ENCODE results near the gene NTN1.

The NTN1 gene

GRCh38 chr17:9170853-9171252, 149.5 kb downstream of the NTN1 start:
- no peak for TF ChIP-seq EZH2phosphoT487 (IDR thresholded peaks at IDR 0.05; ENCODE audit: low read depth)
- no peak for TF ChIP-seq CTCF (IDR thresholded peaks at IDR 0.05; ENCODE audit: low read depth, low read length)
- Histone ChIP-seq H3K9me3 (ENCODE audit: insufficient read depth, low read length) (no peaks in the 10 kb centered on the region), H4K20me1 (ENCODE audit: insufficient read depth, low read length) (no peaks in the 10 kb centered on the region), H3K4me1 (ENCODE audit: low read length) (peaks cover 6% of the 10 kb centered on the region), H3K27ac (ENCODE audit: low read length) (no peak overlapping the region), H3K79me2 (ENCODE audit: low read length) (no peaks in the 10 kb centered on the region), H2AFZ (ENCODE audit: low read depth, low read length) (no peak overlapping the region), H3K9ac (ENCODE audit: low read length) (no peak overlapping the region), H3K4me2 (ENCODE audit: low read length) (no peak overlapping the region), H3K4me3 (ENCODE audit: low read length) (no peak overlapping the region), H3K27me3 (ENCODE audit: low read depth, low read length) (no peaks in the 10 kb centered on the region), H3K36me3 (replicated peaks; ENCODE audit: low read depth, low read length) (no peaks in the 10 kb centered on the region)

GRCh38 chr17:9173386-9173983, 152.2 kb downstream of the NTN1 start:
- Histone ChIP-seq H3K27ac (ENCODE audit: low read length) (no peak overlapping the region), H3K27me3 (ENCODE audit: low read depth, low read length) (no peaks in the 10 kb centered on the region), H3K9ac (ENCODE audit: low read length) (no peak overlapping the region), H3K9me3 (ENCODE audit: insufficient read depth, low read length) (no peaks in the 10 kb centered on the region), H3K79me2 (ENCODE audit: low read length) (no peaks in the 10 kb centered on the region), H4K20me1 (ENCODE audit: insufficient read depth, low read length) (no peaks in the 10 kb centered on the region), H3K36me3 (replicated peaks; ENCODE audit: low read depth, low read length) (no peaks in the 10 kb centered on the region), H3K4me2 (ENCODE audit: low read length) (no peak overlapping the region), H3K4me3 (ENCODE audit: low read length) (no peak overlapping the region), H2AFZ (ENCODE audit: low read depth, low read length) (no peak overlapping the region), H3K4me1 (ENCODE audit: low read length) (no peaks in the 10 kb centered on the region)
- TF ChIP-seq CTCF (IDR thresholded peaks at IDR 0.05; ENCODE audit: low read depth, low read length) (no peak), EZH2phosphoT487 (IDR thresholded peaks at IDR 0.05; ENCODE audit: low read depth) (no peak)

DNA sequence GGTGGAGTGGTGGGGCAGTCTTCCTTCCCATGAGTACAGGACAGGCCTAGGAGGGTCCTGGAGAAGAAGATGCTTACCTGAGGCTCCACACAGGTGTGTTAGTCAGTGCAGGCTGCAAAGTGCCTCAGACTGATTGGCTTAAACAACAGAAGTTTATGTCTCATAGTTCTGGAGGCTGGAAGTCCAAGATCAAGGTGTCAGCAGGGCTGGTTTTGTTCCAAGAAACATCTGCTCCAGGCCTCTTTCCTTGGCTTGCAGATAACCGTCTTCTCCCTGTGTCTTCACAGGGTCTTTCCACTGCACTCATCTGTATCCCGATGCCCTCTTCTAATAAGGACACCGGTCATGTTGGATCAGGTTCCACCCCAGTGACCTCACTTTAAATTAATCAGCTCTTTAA, 153.0 kb downstream of the NTN1 start:
- Histone ChIP-seq H3K36me3 (replicated peaks; ENCODE audit: low read depth, low read length) (no peaks in the 10 kb centered on the region), H3K9me3 (ENCODE audit: insufficient read depth, low read length) (no peaks in the 10 kb centered on the region), H4K20me1 (ENCODE audit: insufficient read depth, low read length) (no peaks in the 10 kb centered on the region), H3K27ac (ENCODE audit: low read length) (no peak overlapping the region), H3K9ac (ENCODE audit: low read length) (no peak overlapping the region), H2AFZ (ENCODE audit: low read depth, low read length) (no peak overlapping the region), H3K4me2 (ENCODE audit: low read length) (no peak overlapping the region), H3K4me1 (ENCODE audit: low read length) (no peaks in the 10 kb centered on the region), H3K79me2 (ENCODE audit: low read length) (no peaks in the 10 kb centered on the region), H3K27me3 (ENCODE audit: low read depth, low read length) (no peaks in the 10 kb centered on the region), H3K4me3 (ENCODE audit: low read length) (no peak overlapping the region)
- no peak for TF ChIP-seq CTCF (IDR thresholded peaks at IDR 0.05; ENCODE audit: low read depth, low read length)

DNA sequence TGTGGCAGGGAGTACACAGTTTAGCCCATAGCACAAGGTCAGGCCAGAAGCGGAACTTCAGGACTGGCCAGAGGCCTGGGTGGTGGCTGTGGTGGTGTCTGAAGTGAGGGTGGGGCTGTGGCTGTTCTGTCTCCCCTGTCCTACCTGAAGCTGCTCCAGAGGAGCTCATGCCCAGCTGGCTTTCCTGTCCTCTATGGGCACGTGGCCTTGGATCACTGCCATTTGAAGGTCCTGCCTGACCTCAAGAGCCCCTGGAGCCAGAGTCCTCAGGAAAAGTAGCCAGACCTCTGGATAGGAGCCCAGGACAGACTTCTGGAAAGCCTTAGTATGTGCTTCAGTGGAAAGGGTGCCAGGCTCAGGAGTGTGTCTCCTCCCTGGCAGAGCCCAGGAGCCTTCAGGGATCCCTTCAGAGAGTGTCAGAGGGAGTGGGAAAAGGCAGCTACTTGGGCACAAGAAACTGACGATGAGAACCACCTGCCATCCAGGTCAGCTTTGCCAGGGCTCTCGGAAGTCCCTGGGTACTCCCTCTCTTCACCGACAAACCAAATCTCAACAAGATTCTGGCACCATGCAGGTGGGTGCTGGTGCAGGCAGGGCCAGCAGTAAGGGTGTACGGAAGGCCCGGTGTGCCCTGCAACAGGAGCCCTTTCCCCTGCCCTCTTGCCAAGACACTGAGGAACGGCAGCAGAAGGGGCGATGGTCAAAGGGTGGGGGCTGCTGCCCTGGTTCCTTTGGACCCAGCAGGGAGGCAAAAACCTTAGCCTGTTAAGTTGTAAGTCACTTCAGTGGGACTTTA, 153.7 kb downstream of the NTN1 start:
- H3K4me2 ChIP-seq (ENCODE audit: low read length) = no peak overlapping the region
- no peaks in the 10 kb centered on the region for H3K79me2 ChIP-seq (ENCODE audit: low read length)
- H3K27me3 ChIP-seq (ENCODE audit: low read depth, low read length) = no peaks in the 10 kb centered on the region
- H3K36me3 ChIP-seq (replicated peaks; ENCODE audit: low read depth, low read length) = no peaks in the 10 kb centered on the region
- no peak overlapping the region for H3K9ac ChIP-seq (ENCODE audit: low read length)
- H2AFZ ChIP-seq (ENCODE audit: low read depth, low read length) = no peak overlapping the region
- H4K20me1 ChIP-seq (ENCODE audit: insufficient read depth, low read length) = no peaks in the 10 kb centered on the region
- no peak overlapping the region for H3K4me3 ChIP-seq (ENCODE audit: low read length)
- H3K9me3 ChIP-seq (ENCODE audit: insufficient read depth, low read length) = no peaks in the 10 kb centered on the region
- H3K4me1 ChIP-seq (ENCODE audit: low read length) = no peaks in the 10 kb centered on the region
- TF ChIP-seq CTCF (IDR thresholded peaks at IDR 0.05; ENCODE audit: low read depth, low read length) (no peak), EZH2phosphoT487 (IDR thresholded peaks at IDR 0.05; ENCODE audit: low read depth) (no peak)
- no peak overlapping the region for H3K27ac ChIP-seq (ENCODE audit: low read length)

All from OCI-LY3 (cell line).